Lower leg skin (tissue), 4 donors: ENCODE measurements around the gene RPS10. TPM values are rescaled to one million over a fixed set of nuclear protein-coding genes. Genes with fewer than 3 reads are reported as not detected.
"Not testable (repeated sequence)": the region's sequence is repeated elsewhere in the genome, so short reads cannot be mapped to it uniquely, and the experiment has no call there.

Experiments
- DNase-seq, 2 donors: peaks; one replicate each; pipeline ENCODE4 v3.0.0-alpha.2; 2019; ENCODE audit warnings: low spot score in 2 of 2
- H3K4me3 ChIP-seq: fragments of 200-600 bp; sonication (generic); 2 replicates; pipeline ENCODE4 v1.5.1; 2017; ENCODE audit warnings: mild to moderate bottlenecking, low read depth; ENCODE audit not compliant: poor library complexity, severe bottlenecking
- CTCF ChIP-seq, 3 donors: fragments of 450-650 bp; IDR thresholded peaks; one replicate each; pipeline ENCODE4 v1.5.1; 2016; ENCODE audit warnings: antibody characterized with exemption in 3 of 3, mild to moderate bottlenecking in 3 of 3, moderate library complexity in 2 of 3
- POLR2A ChIP-seq, 2 donors: fragments of 450-650 bp; IDR thresholded peaks; one replicate each; pipeline ENCODE4 v1.6.1; 2016 to 2017; ENCODE audit warnings: antibody characterized with exemption in 2 of 2, mild to moderate bottlenecking in 1 of 2, moderate library complexity in 1 of 2
- WGBS, 2 donors: methylation state at CpG; one replicate each; pipeline ENCODE4 v1.1.5; 2018; 5-methylcytosine and 5-hydroxymethylcytosine counted together
- intact Hi-C: fragments of 100-400 bp; cut with DNase I; formaldehyde crosslinking; loops from one replicate; pipeline ENCODE4 v1.15.0; 2023; ENCODE audit warnings: low total_unique reads
- total RNA-seq, 4 donors: library from RNA; depleted of rRNA; stranded (reverse); fragments of >200 nt; gene quantifications; one replicate each; pipeline ENCODE4 v1.1.0, GENCODE V29; 2016

The RPS10 gene
- total RNA-seq, 4 donors from 2014 or later = 2,250 to 4,289 (median 3,665) TPM

GRCh38 chr6:34418367-34418766 is 7.5 kb downstream of the RPS10 start:
- WGBS, 2 donors = 84 to 86% methylated on average over 5 of the region's 5 CpGs
- no peak overlapping the region for H3K4me3 ChIP-seq
- intact Hi-C loops = loop anchor here (10.0 kb wide), 1 partner anchor 174 kb away; the partner anchor contains the start of gene SMIM29
- DNase-seq = no peak
- TF ChIP-seq POLR2A (IDR thresholded peaks at IDR 0.05) = no peak
- no peak for TF ChIP-seq CTCF (IDR thresholded peaks at IDR 0.05)

- no peak overlapping the region for H3K4me3 ChIP-seq
- 55 to 64% methylated on average over 7 of the region's 7 CpGs for WGBS, 2 donors
- no peak for TF ChIP-seq CTCF (IDR thresholded peaks at IDR 0.05)
- no peak for TF ChIP-seq POLR2A (IDR thresholded peaks at IDR 0.05)
- no peak for DNase-seq
- intact Hi-C loops = loop anchor here (10.0 kb wide), 1 partner anchor 172 kb away; the partner anchor contains the start of gene SMIM29
Measured at GRCh38 chr6:34416877-34417371, 8.9 kb downstream of the RPS10 start.

GRCh38 chr6:34414999-34415858 is 10.6 kb downstream of the RPS10 start:
- no peak overlapping the region for H3K4me3 ChIP-seq
- WGBS, 2 donors = 40 to 41% methylated on average over 11 of the region's 11 CpGs
- peak in 1 of 2 donors; percentile 76 for DNase-seq
- intact Hi-C loops = loop anchor here (10.0 kb wide), 1 partner anchor 170 kb away; the partner anchor contains the start of gene SMIM29
- TF ChIP-seq CTCF (IDR thresholded peaks at IDR 0.05) (peak in 1 of 3 donors; percentile 63), POLR2A (IDR thresholded peaks at IDR 0.05) (no peak)

GRCh38 chr6:34412643-34413214 is 13.1 kb downstream of the RPS10 start:
- no peak for DNase-seq
- TF ChIP-seq CTCF (IDR thresholded peaks at IDR 0.05) (no peak), POLR2A (IDR thresholded peaks at IDR 0.05) (no peak)
- intact Hi-C loops = loop anchor here (10.0 kb wide), 1 partner anchor 168 kb away; the partner anchor contains the start of gene SMIM29
- 91 to 93% methylated on average over 5 of the region's 5 CpGs for WGBS, 2 donors
- no peak overlapping the region for H3K4me3 ChIP-seq

DNA sequence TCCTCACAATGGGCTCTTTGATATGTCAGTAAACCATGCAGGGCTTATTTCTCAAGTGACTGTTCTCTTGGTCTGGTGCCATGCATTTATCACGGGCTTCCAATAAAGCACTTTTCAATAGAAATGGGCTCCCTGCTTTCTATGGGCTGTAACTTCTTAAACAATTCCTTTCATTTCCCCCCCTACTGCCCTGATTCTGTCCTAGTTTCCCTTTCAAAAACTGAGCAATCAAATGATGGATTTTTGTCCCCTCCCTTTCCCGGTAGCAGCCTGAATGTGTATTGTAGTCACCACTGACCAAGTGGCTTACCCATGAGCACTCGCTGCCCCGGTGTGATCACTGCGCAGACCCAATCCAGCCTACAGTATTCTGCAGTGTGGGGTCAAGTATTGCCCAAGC is 13.9 kb downstream of the RPS10 start:
- H3K4me3 ChIP-seq = no peak overlapping the region
- TF ChIP-seq CTCF (IDR thresholded peaks at IDR 0.05) (no peak), POLR2A (IDR thresholded peaks at IDR 0.05) (no peak)
- 87 to 88% methylated on average over 5 of the region's 5 CpGs for WGBS, 2 donors
- intact Hi-C loops = loop anchor here (10.0 kb wide), 1 partner anchor 167 kb away; the partner anchor contains the start of gene SMIM29
- no peak for DNase-seq

- 95 to 100% methylated on average over 1 of the region's 1 CpG for WGBS, 2 donors
- intact Hi-C loops, H3K4me3 ChIP-seq, DNase-seq: not testable (repeated sequence)
Measured at GRCh38 chr6:34407915-34408314, 18.0 kb downstream of the RPS10 start.
